MM.1S (cell line): ENCODE results near the gene ADAMTS2.

Experiments used
- DNase-seq: peaks from one replicate; pipeline ENCODE4 v3.0.0-alpha.2; 2015
- H2AFZ ChIP-seq: fragments of 300-600 bp; sonication (generic); 2 replicates; pipeline ENCODE4 v1.6.0; 2016; ENCODE audit warnings: antibody characterized with exemption, low read length
- H3F3A ChIP-seq: fragments of 300-600 bp; sonication (generic); 2 replicates; pipeline ENCODE4 v1.6.1; 2016; ENCODE audit warnings: mild to moderate bottlenecking, antibody characterized with exemption, low read length, moderate library complexity, mixed read lengths; ENCODE audit not compliant: insufficient read depth
- H3K27ac ChIP-seq: fragments of 300-600 bp; sonication (generic); 2 replicates; pipeline ENCODE4 v1.5.1; 2016; ENCODE audit warnings: mild to moderate bottlenecking, low read length
- H3K27me3 ChIP-seq: fragments of 300-600 bp; sonication (generic); replicated peaks from 2 replicates; pipeline ENCODE4 v1.6.0; 2016; ENCODE audit warnings: low read length; ENCODE audit not compliant: insufficient read depth
- H3K36me3 ChIP-seq: fragments of 300-600 bp; sonication (generic); replicated peaks from 2 replicates; pipeline ENCODE4 v1.6.1; 2016; ENCODE audit warnings: mild to moderate bottlenecking, low read length, mixed read lengths; ENCODE audit not compliant: insufficient read depth
- H3K4me1 ChIP-seq: fragments of 300-600 bp; sonication (generic); 2 replicates; pipeline ENCODE4 v1.6.1; 2016; ENCODE audit warnings: low read length, mixed read lengths
- H3K4me2 ChIP-seq: fragments of 300-600 bp; sonication (generic); 2 replicates; pipeline ENCODE4 v1.6.0; 2016; ENCODE audit warnings: low read depth, low read length
- H3K4me3 ChIP-seq: fragments of 300-600 bp; sonication (generic); 2 replicates; pipeline ENCODE4 v1.5.1; 2016; ENCODE audit warnings: low read length, mixed read lengths
- H3K79me2 ChIP-seq: fragments of 300-600 bp; sonication (generic); 2 replicates; pipeline ENCODE4 v1.6.1; 2016; ENCODE audit warnings: mixed run types, low read length, mixed read lengths
- H3K9ac ChIP-seq: fragments of 300-600 bp; sonication (generic); 2 replicates; pipeline ENCODE4 v1.6.1; 2016; ENCODE audit warnings: low read length, mixed read lengths
- H3K9me2 ChIP-seq: fragments of 300-600 bp; sonication (generic); replicated peaks from 2 replicates; pipeline ENCODE4 v1.6.1; 2016; ENCODE audit warnings: mild to moderate bottlenecking, low read length, mixed read lengths; ENCODE audit not compliant: insufficient read depth
- H3K9me3 ChIP-seq: fragments of 300-600 bp; sonication (generic); replicated peaks from 2 replicates; pipeline ENCODE4 v1.6.1; 2016; ENCODE audit warnings: mild to moderate bottlenecking, low read length, mixed read lengths; ENCODE audit not compliant: insufficient read depth
- H4K20me1 ChIP-seq: fragments of 300-600 bp; sonication (generic); 2 replicates; pipeline ENCODE4 v1.6.1; 2016; ENCODE audit warnings: mild to moderate bottlenecking, low read length, moderate library complexity, mixed read lengths; ENCODE audit not compliant: insufficient read depth
- EZH2 ChIP-seq: fragments of 300-600 bp; sonication (generic); optimal IDR thresholded peaks from 2 replicates; pipeline ENCODE3; 2017; ENCODE audit warnings: low read depth, mild to moderate bottlenecking, antibody characterized with exemption, low read length, mixed read lengths
- EZH2phosphoT487 ChIP-seq: fragments of 300-600 bp; sonication (generic); IDR thresholded peaks from 2 replicates; pipeline ENCODE4 v1.6.1; 2018; ENCODE audit warnings: antibody characterized with exemption, low read length
- TF ChIP-seq, protein P1 (sequence below): fragments of 300-600 bp; sonication (generic); IDR thresholded peaks from 2 replicates; pipeline ENCODE4 v1.5.1; 2016; ENCODE audit warnings: antibody characterized with exemption, low read length, mixed read lengths

The ADAMTS2 gene

GRCh38 chr5:179368806-179369529 is 23.7 kb upstream of the ADAMTS2 start:
- Histone ChIP-seq H2AFZ (no peak overlapping the region), H3K9me3 (no peaks in the 10 kb centered on the region), H3K27me3 (no peaks in the 10 kb centered on the region; the same call in 1 of the 2 replicates), H3K4me3 (no peak overlapping the region), H3K4me1 (no peaks in the 10 kb centered on the region), H3K9ac (no peak overlapping the region), H3K4me2 (no peak overlapping the region), H3K9me2 (no peaks in the 10 kb centered on the region), H3K27ac (no peak overlapping the region), H3K79me2 (no peaks in the 10 kb centered on the region), H3K36me3 (no peaks in the 10 kb centered on the region), H4K20me1 (no peaks in the 10 kb centered on the region), H3F3A (no peaks in the 10 kb centered on the region)
- no peak for DNase-seq
- TF ChIP-seq EZH2 (no peak), EZH2phosphoT487 (no peak)
- TF ChIP-seq, protein P1, sequence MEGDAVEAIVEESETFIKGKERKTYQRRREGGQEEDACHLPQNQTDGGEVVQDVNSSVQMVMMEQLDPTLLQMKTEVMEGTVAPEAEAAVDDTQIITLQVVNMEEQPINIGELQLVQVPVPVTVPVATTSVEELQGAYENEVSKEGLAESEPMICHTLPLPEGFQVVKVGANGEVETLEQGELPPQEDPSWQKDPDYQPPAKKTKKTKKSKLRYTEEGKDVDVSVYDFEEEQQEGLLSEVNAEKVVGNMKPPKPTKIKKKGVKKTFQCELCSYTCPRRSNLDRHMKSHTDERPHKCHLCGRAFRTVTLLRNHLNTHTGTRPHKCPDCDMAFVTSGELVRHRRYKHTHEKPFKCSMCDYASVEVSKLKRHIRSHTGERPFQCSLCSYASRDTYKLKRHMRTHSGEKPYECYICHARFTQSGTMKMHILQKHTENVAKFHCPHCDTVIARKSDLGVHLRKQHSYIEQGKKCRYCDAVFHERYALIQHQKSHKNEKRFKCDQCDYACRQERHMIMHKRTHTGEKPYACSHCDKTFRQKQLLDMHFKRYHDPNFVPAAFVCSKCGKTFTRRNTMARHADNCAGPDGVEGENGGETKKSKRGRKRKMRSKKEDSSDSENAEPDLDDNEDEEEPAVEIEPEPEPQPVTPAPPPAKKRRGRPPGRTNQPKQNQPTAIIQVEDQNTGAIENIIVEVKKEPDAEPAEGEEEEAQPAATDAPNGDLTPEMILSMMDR = no peak

GRCh38 chr5:179368126-179368805 is 23.0 kb upstream of the ADAMTS2 start:
- no peaks in the 10 kb centered on the region for H3K79me2 ChIP-seq
- no peaks in the 10 kb centered on the region for H3K9me3 ChIP-seq
- no peak overlapping the region for H3K9ac ChIP-seq
- H3K4me1 ChIP-seq = no peaks in the 10 kb centered on the region
- H3K36me3 ChIP-seq = no peaks in the 10 kb centered on the region
- no peak overlapping the region for H3K27ac ChIP-seq
- no peaks in the 10 kb centered on the region for H3K9me2 ChIP-seq
- H2AFZ ChIP-seq = no peak overlapping the region
- H3F3A ChIP-seq = no peaks in the 10 kb centered on the region
- peaks cover 6% of the 10 kb centered on the region; the same call in 1 of the 2 replicates for H3K27me3 ChIP-seq
- TF ChIP-seq EZH2 (no peak), EZH2phosphoT487 (no peak)
- TF ChIP-seq, protein P1 = no peak
- no peak for DNase-seq
- no peaks in the 10 kb centered on the region for H4K20me1 ChIP-seq
- H3K4me3 ChIP-seq = no peak overlapping the region
- H3K4me2 ChIP-seq = no peak overlapping the region

DNA sequence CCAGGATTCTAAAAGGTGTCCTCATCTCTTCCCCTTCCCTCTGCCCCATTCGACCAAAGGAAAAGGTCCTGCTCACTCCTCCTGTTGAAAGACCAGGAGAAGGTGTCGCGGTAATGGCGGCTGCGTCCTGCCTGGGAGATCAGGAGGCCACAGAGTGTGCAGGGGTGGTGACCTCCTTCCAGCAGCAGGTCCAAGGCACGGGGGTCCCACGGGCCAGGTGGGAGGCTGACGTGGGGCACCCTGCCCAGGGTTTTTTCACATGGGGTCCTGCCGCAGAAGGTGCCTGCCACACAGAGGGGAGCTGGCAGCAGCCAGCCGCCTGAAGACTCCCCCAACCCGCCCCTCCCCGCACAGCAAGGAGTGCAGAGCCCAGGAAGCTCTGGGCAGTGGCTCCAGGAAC is 22.2 kb upstream of the ADAMTS2 start:
- TF ChIP-seq EZH2 = no peak
- TF ChIP-seq, protein P1 = no peak
- no peak for TF ChIP-seq EZH2phosphoT487
- DNase-seq = no peak
- Histone ChIP-seq H3K27me3 (peaks cover 6% of the 10 kb centered on the region; the same call in 1 of the 2 replicates), H3K9me3 (no peaks in the 10 kb centered on the region), H3K4me1 (no peaks in the 10 kb centered on the region), H3K36me3 (no peaks in the 10 kb centered on the region), H4K20me1 (no peaks in the 10 kb centered on the region), H3K9ac (no peak overlapping the region), H3K27ac (no peak overlapping the region), H2AFZ (no peak overlapping the region), H3K9me2 (no peaks in the 10 kb centered on the region), H3K4me2 (no peak overlapping the region), H3K4me3 (no peak overlapping the region), H3K79me2 (no peaks in the 10 kb centered on the region), H3F3A (no peaks in the 10 kb centered on the region)
